ENCODE results near the gene SELENOM.
"Not testable (repeated sequence)": the region's sequence is repeated elsewhere in the genome, so short reads cannot be mapped to it uniquely, and the experiment has no call there.

Gene SELENOM

DNA sequence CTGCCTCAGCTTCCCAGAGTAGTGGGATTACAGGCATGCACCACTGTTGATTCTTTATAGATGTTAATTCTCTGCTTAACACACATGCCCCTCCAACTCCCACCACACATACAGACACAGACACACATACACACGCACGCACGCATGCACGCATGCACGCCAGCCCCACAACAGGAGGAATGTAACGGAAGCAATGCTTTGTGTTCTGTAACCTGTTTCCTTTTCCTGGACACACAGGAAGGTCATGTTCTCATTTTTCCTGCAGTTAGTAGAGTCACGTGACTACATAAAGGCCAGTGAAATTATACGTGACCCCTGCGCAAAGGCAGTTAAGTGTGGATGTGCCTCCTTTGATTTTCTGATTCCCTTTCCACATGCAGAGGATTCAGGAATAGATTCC is 34.2 kb downstream of the SELENOM start:
- DNase-seq, result not testable (repeated sequence)

DNA sequence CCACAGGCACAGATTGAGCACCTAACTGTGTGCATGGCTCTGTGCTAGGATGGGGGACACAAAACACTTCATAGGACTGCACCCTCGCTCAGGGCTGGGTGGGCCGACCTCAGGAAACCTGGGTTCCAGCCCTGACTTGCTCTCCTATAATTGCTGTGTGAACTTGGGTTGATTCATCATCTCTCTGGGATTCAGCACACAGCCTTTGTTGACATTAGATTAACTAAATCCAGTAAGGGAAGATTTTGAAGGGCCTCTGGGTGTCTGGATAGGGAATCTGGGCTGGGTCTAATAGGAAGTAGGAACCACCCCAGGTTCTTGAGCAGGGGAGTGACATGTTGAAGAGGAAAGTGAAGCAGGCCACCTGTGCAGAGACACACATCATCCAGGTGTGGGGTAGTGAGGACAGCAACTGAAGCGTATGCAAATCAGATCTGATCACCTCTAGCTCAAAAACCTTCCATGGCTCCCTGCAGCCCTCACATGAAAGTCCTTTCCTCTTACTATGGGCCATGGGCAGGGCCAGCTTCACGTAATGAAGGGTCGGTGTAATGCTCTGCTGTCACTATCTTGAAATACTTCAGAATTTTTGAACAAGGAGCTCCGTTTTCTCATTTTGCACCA is 37.6 kb downstream of the SELENOM start:
- DNase-seq, result not testable (repeated sequence)

- no peak for DNase-seq
Observed at GRCh38 chr22:31068970-31069369, 38.4 kb downstream of the SELENOM start.

DNA sequence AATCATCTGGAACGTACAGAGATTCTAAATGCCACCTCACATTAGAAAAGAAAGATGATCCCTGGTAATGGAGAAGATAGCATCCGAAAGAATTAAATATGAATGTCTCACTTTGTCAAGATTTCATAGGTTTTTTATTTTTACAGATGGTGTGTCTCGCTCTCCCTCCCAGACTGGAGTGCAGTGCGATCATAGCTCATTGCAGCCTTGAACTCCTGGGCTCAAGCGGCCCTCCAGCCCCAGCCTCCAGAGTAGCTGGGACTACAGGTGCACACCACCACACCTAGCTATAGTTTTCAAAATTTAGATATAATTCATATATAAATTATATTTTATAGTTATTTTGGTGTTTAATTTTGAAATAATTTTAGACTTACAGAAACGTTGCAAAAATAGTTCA is 43.0 kb downstream of the SELENOM start:
- no peak for DNase-seq

DNA sequence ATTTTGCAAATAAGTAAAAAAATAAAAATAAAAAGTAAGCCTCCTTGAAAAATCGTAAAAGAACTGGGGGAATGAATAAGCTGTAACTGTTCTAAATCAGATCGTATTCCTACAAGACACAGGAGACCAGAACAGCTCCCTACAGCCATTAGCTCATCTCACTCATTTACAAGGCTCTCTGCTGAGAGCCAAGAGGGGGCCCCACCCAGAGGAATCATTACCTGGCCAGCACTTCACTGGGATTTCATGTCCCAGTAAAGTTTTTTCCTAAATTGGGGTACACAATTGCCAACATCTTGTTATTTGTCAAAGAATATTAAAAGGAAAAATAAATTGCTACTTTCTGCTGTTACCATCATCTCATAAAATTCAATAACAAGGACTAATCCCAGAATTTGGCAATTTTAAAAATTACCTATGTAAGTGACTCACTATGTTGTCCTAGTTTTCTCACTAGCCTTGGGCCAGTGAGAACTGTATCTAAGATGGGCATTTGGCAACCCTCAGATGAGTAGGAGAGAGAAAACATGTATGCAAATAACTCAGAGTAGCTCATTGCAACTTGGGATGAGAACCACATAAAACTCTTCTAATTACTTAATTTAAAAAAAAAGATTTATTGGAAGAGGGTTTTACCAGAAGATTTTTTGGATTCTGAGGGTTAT is 44.7 kb downstream of the SELENOM start:
- no peak for DNase-seq

DNA sequence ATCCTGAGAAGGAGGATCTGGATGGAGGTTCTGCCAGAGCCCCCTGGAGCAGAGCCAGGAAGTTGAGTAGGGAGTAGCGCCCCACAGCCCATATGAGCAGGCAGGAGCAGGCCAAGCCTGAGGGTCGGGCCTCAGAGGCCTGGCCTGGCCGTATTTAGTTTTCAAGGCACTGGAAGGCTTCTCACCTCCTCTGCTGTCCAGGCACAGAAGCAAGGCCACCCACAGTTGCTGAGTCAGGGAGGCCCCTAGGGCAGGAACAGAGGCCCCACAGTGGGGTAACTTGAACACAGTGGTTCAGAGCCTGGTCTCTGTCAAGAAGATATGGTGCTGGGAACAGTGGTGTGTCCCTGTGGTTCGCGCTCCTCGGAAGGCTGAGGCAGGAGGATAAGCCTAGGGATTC is 47.7 kb downstream of the SELENOM start:
- not testable (repeated sequence) for DNase-seq

GRCh38 chr22:31056986-31057599 is 50.3 kb downstream of the SELENOM start:
- DNase-seq, result no peak

GRCh38 chr22:31055635-31056159 is 51.7 kb downstream of the SELENOM start:
- no peak for DNase-seq

DNA sequence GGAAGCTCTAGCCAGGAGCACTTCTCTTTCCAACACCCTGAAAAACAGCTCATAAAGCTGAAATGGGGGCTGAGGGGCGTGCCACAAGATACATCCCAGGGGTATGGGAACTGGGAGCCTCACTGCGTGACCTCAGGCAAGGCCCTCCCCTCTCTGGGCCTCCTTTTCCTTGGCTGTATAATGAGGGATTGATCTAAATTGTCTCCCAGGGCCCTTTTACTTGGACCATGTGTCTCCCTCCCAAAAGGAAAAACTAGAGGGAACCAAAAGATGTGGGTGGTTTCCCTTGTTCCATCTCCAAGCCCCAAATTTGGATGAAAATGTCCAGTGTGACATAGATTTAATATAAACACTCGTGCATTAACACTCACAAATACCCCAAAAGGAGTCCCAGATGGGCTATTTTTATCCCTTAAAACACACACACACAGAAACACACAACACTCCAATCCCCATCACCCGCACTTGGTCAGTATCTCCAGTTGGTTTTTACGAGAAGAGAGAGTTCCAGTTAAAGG is 52.2 kb downstream of the SELENOM start:
- DNase-seq, result no peak
